HG03064 (cell line): Measurements from ENCODE around the gene CCL11.

ENCODE experiments used
- ATAC-seq: cut with Tn5 transposase; IDR thresholded peaks from one replicate; pipeline ENCODE4 v1.9.1; 2021; ENCODE audit warnings: low read depth; ENCODE audit not compliant: unreplicated experiment

CCL11 gene

GRCh38 chr17:34285286-34285792 lies at the start of gene CCL11:
Gene CCL11 (plus strand): TSS chr17:34285742. CDS start chr17:34285809, 67 bp downstream.
- ATAC-seq = no peak

- no peak for ATAC-seq
Observed at GRCh38 chr17:34236281-34236892, 49.2 kb upstream of the CCL11 start.

- no peak for ATAC-seq
Observed at GRCh38 chr17:34237458-34237857, 48.1 kb upstream of the CCL11 start.

- no peak for ATAC-seq
Observed at GRCh38 chr17:34241062-34241461, 44.5 kb upstream of the CCL11 start.

GRCh38 chr17:34242587-34243363 lies 42.8 kb upstream of the CCL11 start:
- ATAC-seq = no peak

- no peak for ATAC-seq
Observed at GRCh38 chr17:34243364-34244320, 41.9 kb upstream of the CCL11 start.

GRCh38 chr17:34245351-34245905 lies 40.1 kb upstream of the CCL11 start:
- ATAC-seq = no peak

GRCh38 chr17:34246446-34246845 lies 39.1 kb upstream of the CCL11 start:
- ATAC-seq = no peak

GRCh38 chr17:34246881-34247280 lies 38.7 kb upstream of the CCL11 start:
- no peak for ATAC-seq

- ATAC-seq = no peak
Observed at GRCh38 chr17:34248511-34249024, 37.0 kb upstream of the CCL11 start.

GRCh38 chr17:34249061-34249460 lies 36.5 kb upstream of the CCL11 start:
- no peak for ATAC-seq

- no peak for ATAC-seq
Observed at GRCh38 chr17:34249478-34249877, 36.1 kb upstream of the CCL11 start.

GRCh38 chr17:34251186-34251585 lies 34.4 kb upstream of the CCL11 start:
- no peak for ATAC-seq

- ATAC-seq = no peak
Observed at GRCh38 chr17:34252095-34252443, 33.5 kb upstream of the CCL11 start.

- ATAC-seq = no peak
Observed at GRCh38 chr17:34252444-34253138, 33.0 kb upstream of the CCL11 start.

- no peak for ATAC-seq
Observed at GRCh38 chr17:34253139-34253525, 32.4 kb upstream of the CCL11 start.

GRCh38 chr17:34254146-34254545 lies 31.4 kb upstream of the CCL11 start:
- no peak for ATAC-seq

- ATAC-seq = no peak
Observed at GRCh38 chr17:34254651-34255380, 30.7 kb upstream of the CCL11 start, which contains the start of gene CCL2. Gene CCL2 (plus strand): TSS chr17:34255285. CDS start chr17:34255350, 65 bp downstream.

GRCh38 chr17:34255381-34255732 lies 30.2 kb upstream of the CCL11 start:
- no peak for ATAC-seq
